HG03135 (cell line): ENCODE measurements around the gene QPRT.
"Not testable (repeated sequence)": the region's sequence is repeated elsewhere in the genome, so short reads cannot be mapped to it uniquely, and the experiment has no call there.

Experiments used
- ATAC-seq: cut with Tn5 transposase; IDR thresholded peaks from one replicate; pipeline ENCODE4 v1.9.1; 2021; ENCODE audit warnings: mild to moderate bottlenecking, moderate library complexity; ENCODE audit not compliant: unreplicated experiment

The QPRT gene

GRCh38 chr16:29714396-29714795, 35.4 kb downstream of the QPRT start:
- ATAC-seq: no peak

- ATAC-seq: no peak
Measured at GRCh38 chr16:29714972-29715371, 36.0 kb downstream of the QPRT start.

- no peak for ATAC-seq
Measured at GRCh38 chr16:29717113-29717512, 38.1 kb downstream of the QPRT start.

GRCh38 chr16:29719063-29719462, 40.1 kb downstream of the QPRT start:
- ATAC-seq: no peak

GRCh38 chr16:29720703-29721102, 41.7 kb downstream of the QPRT start:
- ATAC-seq: no peak

GRCh38 chr16:29721167-29721879, 42.3 kb downstream of the QPRT start:
- not testable (repeated sequence) for ATAC-seq

- no peak for ATAC-seq
Measured at GRCh38 chr16:29726845-29727377, 47.9 kb downstream of the QPRT start.

GRCh38 chr16:29727452-29727851, 48.5 kb downstream of the QPRT start:
- ATAC-seq: no peak

GRCh38 chr16:29729116-29729521, 50.1 kb downstream of the QPRT start:
- no peak for ATAC-seq

- no peak for ATAC-seq
Measured at GRCh38 chr16:29730649-29731048, 51.7 kb downstream of the QPRT start.

GRCh38 chr16:29731768-29732601, 53.0 kb downstream of the QPRT start:
- ATAC-seq: peak; percentile 49

GRCh38 chr16:29734786-29735185, 55.8 kb downstream of the QPRT start:
- no peak for ATAC-seq

GRCh38 chr16:29736112-29736511, 57.1 kb downstream of the QPRT start:
- no peak for ATAC-seq

- no peak for ATAC-seq
Measured at GRCh38 chr16:29736764-29737163, 57.8 kb downstream of the QPRT start.

- ATAC-seq: no peak
Measured at GRCh38 chr16:29737713-29738112, 58.7 kb downstream of the QPRT start.

- ATAC-seq: no peak
Measured at GRCh38 chr16:29738514-29738913, 59.5 kb downstream of the QPRT start.

GRCh38 chr16:29739927-29740629, 61.1 kb downstream of the QPRT start:
- ATAC-seq: not testable (repeated sequence)

- not testable (repeated sequence) for ATAC-seq
Measured at GRCh38 chr16:29740630-29741015, 61.6 kb downstream of the QPRT start.

- no peak for ATAC-seq
Measured at GRCh38 chr16:29742683-29743275, 63.8 kb downstream of the QPRT start.

- no peak for ATAC-seq
Measured at GRCh38 chr16:29743475-29743826, 64.5 kb downstream of the QPRT start.
